VCaP (cell line): ENCODE data around the gene EGF.

Experiments used
- H3K27ac ChIP-seq: fragments of 450-650 bp; 2 replicates; pipeline ENCODE4 v1.5.1; 2017
- TF ChIP-seq, protein P1 (sequence below): fragments of 450-650 bp; conservative IDR thresholded peaks from 2 replicates; pipeline ENCODE4 v1.5.1; 2017; ENCODE audit warnings: mild to moderate bottlenecking, moderate library complexity

EGF gene

GRCh38 chr4:110061076-110061475, 148.4 kb downstream of the EGF start:
- TF ChIP-seq, protein P1, sequence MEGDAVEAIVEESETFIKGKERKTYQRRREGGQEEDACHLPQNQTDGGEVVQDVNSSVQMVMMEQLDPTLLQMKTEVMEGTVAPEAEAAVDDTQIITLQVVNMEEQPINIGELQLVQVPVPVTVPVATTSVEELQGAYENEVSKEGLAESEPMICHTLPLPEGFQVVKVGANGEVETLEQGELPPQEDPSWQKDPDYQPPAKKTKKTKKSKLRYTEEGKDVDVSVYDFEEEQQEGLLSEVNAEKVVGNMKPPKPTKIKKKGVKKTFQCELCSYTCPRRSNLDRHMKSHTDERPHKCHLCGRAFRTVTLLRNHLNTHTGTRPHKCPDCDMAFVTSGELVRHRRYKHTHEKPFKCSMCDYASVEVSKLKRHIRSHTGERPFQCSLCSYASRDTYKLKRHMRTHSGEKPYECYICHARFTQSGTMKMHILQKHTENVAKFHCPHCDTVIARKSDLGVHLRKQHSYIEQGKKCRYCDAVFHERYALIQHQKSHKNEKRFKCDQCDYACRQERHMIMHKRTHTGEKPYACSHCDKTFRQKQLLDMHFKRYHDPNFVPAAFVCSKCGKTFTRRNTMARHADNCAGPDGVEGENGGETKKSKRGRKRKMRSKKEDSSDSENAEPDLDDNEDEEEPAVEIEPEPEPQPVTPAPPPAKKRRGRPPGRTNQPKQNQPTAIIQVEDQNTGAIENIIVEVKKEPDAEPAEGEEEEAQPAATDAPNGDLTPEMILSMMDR = no peak
- H3K27ac ChIP-seq = no peak overlapping the region
